ENCODE measurements around the gene RNLS. TPM values are rescaled to one million over a fixed set of nuclear protein-coding genes. Genes with fewer than 3 reads are reported as not detected.

Gene RNLS
- total RNA-seq, 1 donor from 2014 or later: 4.4 TPM

GRCh38 chr10:88347597-88348304, 235.4 kb downstream of the RNLS start:
- Mint-ChIP-seq H3K4me1 (ENCODE audit: low read depth, unreplicated experiment) (peaks cover 5% of the 10 kb centered on the region), H3K27me3 (ENCODE audit: unreplicated experiment) (peaks cover 1% of the 10 kb centered on the region), H3K9me3 (ENCODE audit: unreplicated experiment) (no peaks in the 10 kb centered on the region), H3K36me3 (ENCODE audit: unreplicated experiment) (peaks cover 5% of the 10 kb centered on the region), H3K27ac (ENCODE audit: unreplicated experiment) (no peak overlapping the region), H3K4me3 (ENCODE audit: unreplicated experiment) (no peak overlapping the region)
- DNase-seq: no peak
- no peak for TF ChIP-seq CTCF (IDR thresholded peaks at IDR 0.05; ENCODE audit: partially characterized antibody, unreplicated experiment)

- no peak overlapping the region for H3K27ac Mint-ChIP-seq (ENCODE audit: unreplicated experiment)
- no peaks in the 10 kb centered on the region for H3K9me3 Mint-ChIP-seq (ENCODE audit: unreplicated experiment)
- no peak for DNase-seq
- peaks cover 5% of the 10 kb centered on the region for H3K36me3 Mint-ChIP-seq (ENCODE audit: unreplicated experiment)
- TF ChIP-seq CTCF (IDR thresholded peaks at IDR 0.05; ENCODE audit: partially characterized antibody, unreplicated experiment): no peak
- H3K4me3 Mint-ChIP-seq (ENCODE audit: unreplicated experiment): no peak overlapping the region
- H3K4me1 Mint-ChIP-seq (ENCODE audit: low read depth, unreplicated experiment): peaks cover 5% of the 10 kb centered on the region
- peaks cover 1% of the 10 kb centered on the region for H3K27me3 Mint-ChIP-seq (ENCODE audit: unreplicated experiment)
Measured at GRCh38 chr10:88347022-88347421, 236.1 kb downstream of the RNLS start.

- no peak for TF ChIP-seq CTCF (IDR thresholded peaks at IDR 0.05; ENCODE audit: partially characterized antibody, unreplicated experiment)
- Mint-ChIP-seq H3K27ac (ENCODE audit: unreplicated experiment) (no peak overlapping the region), H3K36me3 (ENCODE audit: unreplicated experiment) (peaks cover 5% of the 10 kb centered on the region), H3K4me1 (ENCODE audit: low read depth, unreplicated experiment) (peaks cover 5% of the 10 kb centered on the region), H3K27me3 (ENCODE audit: unreplicated experiment) (peaks cover 1% of the 10 kb centered on the region), H3K9me3 (ENCODE audit: unreplicated experiment) (no peaks in the 10 kb centered on the region), H3K4me3 (ENCODE audit: unreplicated experiment) (no peak overlapping the region)
- DNase-seq: no peak
Measured at GRCh38 chr10:88346144-88346977, 236.8 kb downstream of the RNLS start.

GRCh38 chr10:88343761-88344484, 239.2 kb downstream of the RNLS start:
- H3K4me3 Mint-ChIP-seq (ENCODE audit: unreplicated experiment): no peak overlapping the region
- H3K27ac Mint-ChIP-seq (ENCODE audit: unreplicated experiment): no peak overlapping the region
- H3K36me3 Mint-ChIP-seq (ENCODE audit: unreplicated experiment): no peaks in the 10 kb centered on the region
- peaks cover 5% of the 10 kb centered on the region for H3K4me1 Mint-ChIP-seq (ENCODE audit: low read depth, unreplicated experiment)
- no peaks in the 10 kb centered on the region for H3K9me3 Mint-ChIP-seq (ENCODE audit: unreplicated experiment)
- no peak for TF ChIP-seq CTCF (IDR thresholded peaks at IDR 0.05; ENCODE audit: partially characterized antibody, unreplicated experiment)
- H3K27me3 Mint-ChIP-seq (ENCODE audit: unreplicated experiment): peaks cover 1% of the 10 kb centered on the region
- no peak for DNase-seq
